ENCODE measurements around the gene PIK3IP1. TPM values are rescaled to one million over a fixed set of nuclear protein-coding genes. Genes with fewer than 3 reads are reported as not detected.

PIK3IP1 gene
- polyA plus RNA-seq, 1 experiment: 23.8 TPM

GRCh38 chr22:31339148-31339832 lies 47.0 kb upstream of the PIK3IP1 start:
- no peak overlapping the region for H3K4me3 ChIP-seq (ENCODE audit: low read depth, low read length)
- H3K27ac ChIP-seq (ENCODE audit: low read depth, low read length): no peak overlapping the region
- H3K27me3 ChIP-seq (ENCODE audit: control insufficient read depth, insufficient read depth, low read length): no peaks in the 10 kb centered on the region
- no peak for DNase-seq (ENCODE audit: low read depth, low spot score)
- TF ChIP-seq CTCF (IDR thresholded peaks at IDR 0.05; ENCODE audit: low read depth, low read length): no peak
- H3K9me3 ChIP-seq (ENCODE audit: control insufficient read depth, insufficient read depth, low read length): no peaks in the 10 kb centered on the region; the same call in 1 of the 2 replicates
- ChIA-PET CTCF (interaction anchor here (1.1 to 1.9 kb wide), 2 partner anchors 26 to 66 kb away, joined by 3 to 7 read pairs; no protein-coding TSS in a partner anchor), POLR2A (no interaction called here)

- no peaks in the 10 kb centered on the region for H3K27me3 ChIP-seq (ENCODE audit: control insufficient read depth, insufficient read depth, low read length)
- H3K4me3 ChIP-seq (ENCODE audit: low read depth, low read length): no peak overlapping the region
- ChIA-PET CTCF (interaction anchor here (0.9 to 1.7 kb wide), 2 partner anchors 8 to 24 kb away, joined by 3 to 8 read pairs; no protein-coding TSS in a partner anchor), POLR2A (interaction anchor here (0.8 to 1.5 kb wide), 2 partner anchors 10 to 46 kb away, joined by 3 to 13 read pairs; partner anchors contain the start of gene PATZ1)
- no peaks in the 10 kb centered on the region for H3K9me3 ChIP-seq (ENCODE audit: control insufficient read depth, insufficient read depth, low read length)
- TF ChIP-seq CTCF (IDR thresholded peaks at IDR 0.05; ENCODE audit: low read depth, low read length): no peak
- H3K27ac ChIP-seq (ENCODE audit: low read depth, low read length): no peak overlapping the region
- no peak for DNase-seq (ENCODE audit: low read depth, low spot score)
These were observed 44.9 kb upstream of the PIK3IP1 start for GRCh38 chr22:31337178-31337577.

GRCh38 chr22:31334329-31334728 lies 42.0 kb upstream of the PIK3IP1 start:
- POLR2A ChIA-PET: no interaction called here
- CTCF ChIA-PET: interaction anchor here (1.1 kb wide), 1 partner anchor 21 kb away, joined by 3 read pairs; no protein-coding TSS in a partner anchor
- H3K27me3 ChIP-seq (ENCODE audit: control insufficient read depth, insufficient read depth, low read length): no peaks in the 10 kb centered on the region
- no peaks in the 10 kb centered on the region for H3K9me3 ChIP-seq (ENCODE audit: control insufficient read depth, insufficient read depth, low read length)
- DNase-seq (ENCODE audit: low read depth, low spot score): no peak
- H3K27ac ChIP-seq (ENCODE audit: low read depth, low read length): no peak overlapping the region
- no peak for TF ChIP-seq CTCF (IDR thresholded peaks at IDR 0.05; ENCODE audit: low read depth, low read length)
- H3K4me3 ChIP-seq (ENCODE audit: low read depth, low read length): no peak overlapping the region

- no peak for TF ChIP-seq CTCF (IDR thresholded peaks at IDR 0.05; ENCODE audit: low read depth, low read length)
- Histone ChIP-seq H3K4me3 (ENCODE audit: low read depth, low read length) (no peak overlapping the region), H3K9me3 (ENCODE audit: control insufficient read depth, insufficient read depth, low read length) (no peaks in the 10 kb centered on the region; the same call in 1 of the 2 replicates), H3K27me3 (ENCODE audit: control insufficient read depth, insufficient read depth, low read length) (no peaks in the 10 kb centered on the region), H3K27ac (ENCODE audit: low read depth, low read length) (no peak overlapping the region)
- CTCF ChIA-PET: no interaction called here
- DNase-seq (ENCODE audit: low read depth, low spot score): no peak
- POLR2A ChIA-PET: no interaction called here
These were observed 41.4 kb upstream of the PIK3IP1 start for GRCh38 chr22:31333641-31334040.

GRCh38 chr22:31332886-31333285 lies 40.6 kb upstream of the PIK3IP1 start:
- Histone ChIP-seq H3K4me3 (ENCODE audit: low read depth, low read length) (no peak overlapping the region), H3K9me3 (ENCODE audit: control insufficient read depth, insufficient read depth, low read length) (no peaks in the 10 kb centered on the region; the same call in 1 of the 2 replicates), H3K27ac (ENCODE audit: low read depth, low read length) (no peak overlapping the region), H3K27me3 (ENCODE audit: control insufficient read depth, insufficient read depth, low read length) (no peaks in the 10 kb centered on the region)
- ChIA-PET CTCF (interaction anchor here (0.7 kb wide), 1 partner anchor 19 kb away, joined by 3 read pairs; no protein-coding TSS in a partner anchor), POLR2A (no interaction called here)
- no peak for TF ChIP-seq CTCF (IDR thresholded peaks at IDR 0.05; ENCODE audit: low read depth, low read length)
- no peak for DNase-seq (ENCODE audit: low read depth, low spot score)
